Neural cell (in vitro differentiated cells): Measurements from ENCODE around the gene STXBP5. TPM values are rescaled to one million over a fixed set of nuclear protein-coding genes. Genes with fewer than 3 reads are reported as not detected.
"Not testable (repeated sequence)": the region's sequence is repeated elsewhere in the genome, so short reads cannot be mapped to it uniquely, and the experiment has no call there.

Experiments used
- H2AFZ ChIP-seq: fragments of 200-600, 300-800 bp; sonication (generic), shearing (Covaris generic); 2 replicates; pipeline ENCODE4 v1.6.0; 2014; ENCODE audit warnings: low read depth, mild to moderate bottlenecking, antibody characterized with exemption, low read length, moderate library complexity
- H3F3A ChIP-seq: fragments of 200-600 bp; shearing (Covaris generic); 2 replicates; pipeline ENCODE4 v1.6.1; 2016; ENCODE audit warnings: mild to moderate bottlenecking, moderate library complexity, mixed read lengths, antibody characterized with exemption, low read length; ENCODE audit not compliant: insufficient read depth, poor library complexity, severe bottlenecking
- H3K27ac ChIP-seq: fragments of 200-600, 300-800 bp; sonication (generic), shearing (Covaris generic); 2 replicates; pipeline ENCODE4 v1.5.1; 2014; ENCODE audit warnings: mild to moderate bottlenecking, low read length, moderate library complexity
- H3K27me3 ChIP-seq: fragments of 300-800, 200-600 bp; sonication (generic), shearing (Covaris generic); 2 replicates; pipeline ENCODE4 v1.6.0; 2014; ENCODE audit warnings: mild to moderate bottlenecking, low read depth, low read length, moderate library complexity; ENCODE audit not compliant: insufficient read depth
- H3K36me3 ChIP-seq: fragments of 300-800, 200-600 bp; sonication (generic), shearing (Covaris generic); 2 replicates; pipeline ENCODE4 v1.5.1; 2014; ENCODE audit warnings: mild to moderate bottlenecking, antibody characterized with exemption, low read length, moderate library complexity; ENCODE audit not compliant: insufficient read depth
- H3K4me2 ChIP-seq: fragments of 300-800, 200-600 bp; sonication (generic), shearing (Covaris generic); 2 replicates; pipeline ENCODE4 v1.6.0; 2014; ENCODE audit warnings: mild to moderate bottlenecking, low read length
- H3K4me3 ChIP-seq: fragments of 300-800, 200-600 bp; sonication (generic), shearing (Covaris generic); 2 replicates; pipeline ENCODE4 v1.5.1; 2014; ENCODE audit warnings: mild to moderate bottlenecking, low read length, moderate library complexity
- H3K79me2 ChIP-seq: fragments of 200-600 bp; shearing (Covaris generic); replicated peaks from 2 replicates; pipeline ENCODE4 v1.6.0; 2014; ENCODE audit warnings: mild to moderate bottlenecking, low read length, moderate library complexity; ENCODE audit not compliant: insufficient read depth
- H3K9ac ChIP-seq: fragments of 300-800, 200-600 bp; sonication (generic), shearing (Covaris generic); 2 replicates; pipeline ENCODE4 v1.6.1; 2016; ENCODE audit warnings: mild to moderate bottlenecking, low read length, mixed read lengths
- H3K9me2 ChIP-seq: fragments of 200-600 bp; shearing (Covaris generic); 2 replicates; pipeline ENCODE4 v1.6.1; 2016; ENCODE audit warnings: mild to moderate bottlenecking, low read length, mixed read lengths; ENCODE audit not compliant: insufficient read depth
- H3K9me3 ChIP-seq: fragments of 200-600, 300-800 bp; sonication (generic), shearing (Covaris generic); 2 replicates; pipeline ENCODE4 v1.6.1; 2016; ENCODE audit warnings: mild to moderate bottlenecking, mixed run types, low read length, moderate library complexity, mixed read lengths
- H4K20me1 ChIP-seq: fragments of 200-600 bp; shearing (Covaris generic); 2 replicates; pipeline ENCODE4 v1.6.1; 2016; ENCODE audit warnings: mild to moderate bottlenecking, mixed run types; ENCODE audit not compliant: insufficient read depth
- CTCF ChIP-seq: fragments of 450-650 bp; IDR thresholded peaks from 2 replicates; pipeline ENCODE4 v1.5.1; 2014; ENCODE audit warnings: antibody characterized with exemption, mild to moderate bottlenecking, moderate library complexity; ENCODE audit not compliant: poor library complexity, severe bottlenecking
- EP300 ChIP-seq: fragments of 450-650 bp; conservative IDR thresholded peaks from 2 replicates; pipeline ENCODE4 v1.6.1; 2014; ENCODE audit warnings: antibody characterized with exemption, mild to moderate bottlenecking, moderate library complexity; ENCODE audit not compliant: poor library complexity, severe bottlenecking
- EZH2 ChIP-seq: fragments of 200-600, 300-800 bp; shearing (Covaris generic), sonication (generic); IDR thresholded peaks from 2 replicates; pipeline ENCODE4 v1.6.1; 2014; ENCODE audit warnings: antibody characterized with exemption, low read length, borderline replicate concordance, mild to moderate bottlenecking; ENCODE audit not compliant: insufficient read depth, poor library complexity, severe bottlenecking
- MXI1 ChIP-seq: fragments of 450-650 bp; conservative IDR thresholded peaks from 2 replicates; pipeline ENCODE4 v1.6.1; 2014; ENCODE audit warnings: antibody characterized with exemption, mild to moderate bottlenecking; ENCODE audit not compliant: poor library complexity, severe bottlenecking
- POLR2AphosphoS5 ChIP-seq: IDR thresholded peaks from 2 replicates; pipeline ENCODE4 v1.6.1; 2012
- RAD21 ChIP-seq: fragments of 450-650 bp; conservative IDR thresholded peaks from 2 replicates; pipeline ENCODE4 v1.6.1; 2014; ENCODE audit warnings: antibody characterized with exemption, mild to moderate bottlenecking, moderate library complexity
- REST ChIP-seq: IDR thresholded peaks from 2 replicates; pipeline ENCODE4 v1.6.1; 2012; ENCODE audit warnings: borderline replicate concordance
- SMC3 ChIP-seq: fragments of 450-650 bp; conservative IDR thresholded peaks from 2 replicates; pipeline ENCODE4 v1.6.1; 2014; ENCODE audit warnings: antibody characterized with exemption, mild to moderate bottlenecking, moderate library complexity; ENCODE audit not compliant: poor library complexity
- TAF1 ChIP-seq: IDR thresholded peaks from 2 replicates; pipeline ENCODE4 v1.6.1; 2012; ENCODE audit warnings: low read depth
- polyA plus RNA-seq: library from polyadenylated mRNA; depleted of rRNA; stranded (reverse); fragments of >200 nt; gene quantifications from 2 replicates; pipeline ENCODE4 v1.2.3, GENCODE V29; 2014

Gene STXBP5
- polyA plus RNA-seq, 1 donor from 2014 or later: 56.4 TPM

- no peak overlapping the region for H3K9ac ChIP-seq
- peaks cover 2% of the 10 kb centered on the region for H3F3A ChIP-seq
- H3K79me2 ChIP-seq: no peaks in the 10 kb centered on the region
- H3K27ac ChIP-seq: peak overlapping the region; percentile 16
- H2AFZ ChIP-seq: no peak overlapping the region
- no peaks in the 10 kb centered on the region for H3K27me3 ChIP-seq
- H3K4me2 ChIP-seq: no peak overlapping the region
- no peaks in the 10 kb centered on the region for H3K9me3 ChIP-seq
- no peaks in the 10 kb centered on the region for H3K9me2 ChIP-seq
- TF ChIP-seq SMC3 (no peak), POLR2AphosphoS5 (no peak), RAD21 (no peak), EP300 (no peak), CTCF (no peak), REST (no peak), MXI1 (no peak), EZH2 (no peak), TAF1 (no peak)
- no peaks in the 10 kb centered on the region for H3K36me3 ChIP-seq
- H3K4me3 ChIP-seq: no peak overlapping the region
- no peaks in the 10 kb centered on the region for H4K20me1 ChIP-seq
Measured at GRCh38 chr6:147372806-147373205, 168.6 kb downstream of the STXBP5 start.

- no peak overlapping the region for H3K4me2 ChIP-seq
- H2AFZ ChIP-seq: no peak overlapping the region
- H3K27ac ChIP-seq: no peak overlapping the region
- no peaks in the 10 kb centered on the region for H3K36me3 ChIP-seq
- no peak overlapping the region for H3K4me3 ChIP-seq
- H3K9me3 ChIP-seq: no peaks in the 10 kb centered on the region
- no peak for TF ChIP-seq REST
- H3K9me2 ChIP-seq: no peaks in the 10 kb centered on the region
- H3K27me3 ChIP-seq: no peaks in the 10 kb centered on the region
- no peaks in the 10 kb centered on the region for H4K20me1 ChIP-seq
- no peaks in the 10 kb centered on the region for H3K79me2 ChIP-seq
- no peaks in the 10 kb centered on the region for H3F3A ChIP-seq
- H3K9ac ChIP-seq: no peak overlapping the region
Measured at GRCh38 chr6:147378819-147379218, 174.6 kb downstream of the STXBP5 start.

GRCh38 chr6:147380841-147381240 lies 176.6 kb downstream of the STXBP5 start:
- not testable (repeated sequence) for H3F3A ChIP-seq, H3K9ac ChIP-seq, H3K9me2 ChIP-seq, H3K4me2 ChIP-seq, H2AFZ ChIP-seq, H3K27ac ChIP-seq, H3K4me3 ChIP-seq, H3K9me3 ChIP-seq, H4K20me1 ChIP-seq, H3K79me2 ChIP-seq, H3K36me3 ChIP-seq, H3K27me3 ChIP-seq
